Nephron progenitor cell (in vitro differentiated cells): Measurements from ENCODE around the gene RUBCNL.
A peak's percentile ranks its signal among the peaks of the same experiment; 100 is the strongest.

Experiments
- DNase-seq: peaks from one replicate; pipeline ENCODE4 v3.0.0; 2021
- H3K27ac Mint-ChIP-seq: 2 replicates; pipeline ENCODE4 v1.8.0; 2021; ENCODE audit warnings: mild to moderate bottlenecking, moderate library complexity, mixed read lengths
- H3K27me3 Mint-ChIP-seq: 2 replicates; pipeline ENCODE4 v1.8.0; 2021; ENCODE audit warnings: mild to moderate bottlenecking, low read depth, mixed read lengths; ENCODE audit not compliant: poor library complexity
- H3K36me3 Mint-ChIP-seq: 2 replicates; pipeline ENCODE4 v1.8.0; 2021; ENCODE audit warnings: low read depth, mixed read lengths
- H3K4me1 Mint-ChIP-seq: 2 replicates; pipeline ENCODE4 v1.8.0; 2021; ENCODE audit warnings: mixed read lengths
- H3K4me3 Mint-ChIP-seq: 2 replicates; pipeline ENCODE4 v1.8.0; 2021; ENCODE audit warnings: mild to moderate bottlenecking, moderate library complexity, mixed read lengths
- H3K9me3 Mint-ChIP-seq: 2 replicates; pipeline ENCODE4 v1.8.0; 2021; ENCODE audit warnings: mild to moderate bottlenecking, moderate library complexity, mixed read lengths
- TF ChIP-seq, protein P1 (sequence below): fragments of 200-600 bp; sonication (generic); IDR thresholded peaks from 2 replicates; pipeline ENCODE4 v1.5.0; 2021; ENCODE audit warnings: antibody characterized with exemption

RUBCNL gene

DNA sequence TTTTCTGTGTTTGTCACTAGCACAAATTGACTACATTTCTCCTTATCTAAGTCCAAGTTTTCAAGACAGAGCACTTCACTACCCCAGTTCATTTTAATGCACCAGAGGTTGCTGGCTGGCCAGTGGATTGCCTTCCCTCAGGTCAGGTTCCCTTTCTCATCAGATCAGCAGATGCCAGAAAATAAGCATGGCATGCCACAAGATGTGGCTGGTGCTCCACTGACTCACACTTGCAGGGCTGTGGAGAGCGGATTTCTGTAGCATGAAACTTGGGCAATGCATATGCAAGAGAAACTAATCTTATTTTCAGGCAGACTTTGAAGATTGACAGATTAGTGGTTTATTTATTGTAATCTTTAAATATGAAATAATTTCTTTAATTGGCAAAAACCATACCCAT lies 79.5 kb downstream of the RUBCNL start:
- TF ChIP-seq, protein P1, sequence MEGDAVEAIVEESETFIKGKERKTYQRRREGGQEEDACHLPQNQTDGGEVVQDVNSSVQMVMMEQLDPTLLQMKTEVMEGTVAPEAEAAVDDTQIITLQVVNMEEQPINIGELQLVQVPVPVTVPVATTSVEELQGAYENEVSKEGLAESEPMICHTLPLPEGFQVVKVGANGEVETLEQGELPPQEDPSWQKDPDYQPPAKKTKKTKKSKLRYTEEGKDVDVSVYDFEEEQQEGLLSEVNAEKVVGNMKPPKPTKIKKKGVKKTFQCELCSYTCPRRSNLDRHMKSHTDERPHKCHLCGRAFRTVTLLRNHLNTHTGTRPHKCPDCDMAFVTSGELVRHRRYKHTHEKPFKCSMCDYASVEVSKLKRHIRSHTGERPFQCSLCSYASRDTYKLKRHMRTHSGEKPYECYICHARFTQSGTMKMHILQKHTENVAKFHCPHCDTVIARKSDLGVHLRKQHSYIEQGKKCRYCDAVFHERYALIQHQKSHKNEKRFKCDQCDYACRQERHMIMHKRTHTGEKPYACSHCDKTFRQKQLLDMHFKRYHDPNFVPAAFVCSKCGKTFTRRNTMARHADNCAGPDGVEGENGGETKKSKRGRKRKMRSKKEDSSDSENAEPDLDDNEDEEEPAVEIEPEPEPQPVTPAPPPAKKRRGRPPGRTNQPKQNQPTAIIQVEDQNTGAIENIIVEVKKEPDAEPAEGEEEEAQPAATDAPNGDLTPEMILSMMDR, result no peak
- DNase-seq, result no peak
- no peaks in the 10 kb centered on the region for H3K27me3 Mint-ChIP-seq
- H3K4me1 Mint-ChIP-seq, result no peaks in the 10 kb centered on the region
- H3K36me3 Mint-ChIP-seq, result peaks cover under 1% of the 10 kb centered on the region
- H3K4me3 Mint-ChIP-seq, result no peak overlapping the region
- H3K27ac Mint-ChIP-seq, result peak overlapping the region; percentile 1
- H3K9me3 Mint-ChIP-seq, result peaks cover 33% of the 10 kb centered on the region

DNA sequence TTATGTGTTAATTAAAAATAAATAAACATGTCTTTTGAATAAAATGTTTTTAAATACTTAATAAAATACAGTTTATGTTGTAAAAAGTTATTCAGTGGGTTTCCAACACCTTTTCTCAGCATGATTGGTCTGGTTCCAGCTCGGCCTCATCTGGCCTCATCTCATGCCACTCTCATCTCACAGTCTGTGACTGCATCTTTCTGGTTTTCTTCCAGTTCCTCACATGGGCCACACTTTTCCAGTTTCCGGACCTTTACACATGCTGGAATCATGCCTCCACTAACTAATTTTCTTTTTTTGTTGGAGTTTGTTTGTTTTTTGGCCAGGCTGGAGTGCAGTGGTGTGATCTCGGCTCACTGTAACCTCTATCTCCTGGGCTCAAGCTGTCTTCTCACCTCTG lies 82.5 kb downstream of the RUBCNL start:
- TF ChIP-seq, protein P1, result no peak
- Mint-ChIP-seq H3K27ac (no peak overlapping the region), H3K9me3 (peaks cover 45% of the 10 kb centered on the region), H3K27me3 (peaks cover 4% of the 10 kb centered on the region), H3K4me3 (no peak overlapping the region), H3K4me1 (no peaks in the 10 kb centered on the region), H3K36me3 (peaks cover 4% of the 10 kb centered on the region)
- no peak for DNase-seq

DNA sequence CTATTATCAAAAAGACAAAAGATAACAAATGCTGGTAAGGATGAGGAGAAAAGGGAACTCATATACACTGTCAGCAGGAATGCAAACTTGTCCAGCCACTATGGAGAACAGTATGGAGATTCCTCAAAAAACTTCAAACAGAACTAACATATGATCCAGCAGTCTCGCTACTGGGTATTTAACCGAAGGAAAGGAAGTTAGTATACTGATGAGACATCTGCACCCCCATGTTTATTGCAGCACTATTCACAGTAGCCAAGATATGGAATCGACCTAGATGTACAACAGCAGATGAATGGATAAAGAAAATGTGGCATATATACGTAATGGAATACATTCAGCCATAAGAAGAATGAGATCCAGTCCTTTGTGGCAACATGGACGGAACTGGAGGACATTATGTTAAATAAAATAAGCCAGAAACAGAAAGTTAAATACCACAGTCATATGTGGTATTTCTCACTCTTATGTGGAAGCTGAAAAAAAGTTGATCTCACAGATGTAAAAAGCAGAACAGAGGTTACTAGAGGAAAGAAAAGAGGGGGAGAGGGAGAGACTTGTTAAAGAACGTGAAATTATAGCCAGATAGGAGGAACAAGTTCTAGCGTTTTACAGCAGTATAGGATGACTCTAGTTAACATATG lies 83.2 kb downstream of the RUBCNL start:
- peaks cover 4% of the 10 kb centered on the region for H3K36me3 Mint-ChIP-seq
- no peak for DNase-seq
- peaks cover 4% of the 10 kb centered on the region for H3K27me3 Mint-ChIP-seq
- TF ChIP-seq, protein P1, result no peak
- peaks cover 50% of the 10 kb centered on the region for H3K9me3 Mint-ChIP-seq
- no peak overlapping the region for H3K27ac Mint-ChIP-seq
- no peaks in the 10 kb centered on the region for H3K4me1 Mint-ChIP-seq
- no peak overlapping the region for H3K4me3 Mint-ChIP-seq

DNA sequence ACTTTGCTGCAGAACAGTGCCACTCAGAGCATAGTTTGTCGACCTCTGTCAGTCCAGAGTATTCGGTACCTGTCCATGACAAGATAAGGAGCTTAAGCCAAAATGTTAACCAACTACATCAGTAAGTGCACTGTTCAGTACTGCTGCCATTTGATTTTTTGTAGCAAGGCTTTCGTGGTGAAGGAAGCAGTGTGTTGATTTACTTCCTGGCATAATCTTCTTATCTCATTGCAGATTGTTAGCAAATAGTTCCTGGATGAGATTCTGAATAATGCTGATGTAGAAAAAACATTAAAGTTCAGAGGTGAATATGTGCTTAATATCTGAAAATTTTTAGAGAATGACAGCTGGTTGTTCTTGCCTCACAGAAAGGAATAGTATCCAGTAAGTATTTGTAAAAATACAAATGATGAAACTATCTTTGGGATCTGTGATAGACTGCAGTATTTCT lies 89.7 kb downstream of the RUBCNL start:
- TF ChIP-seq, protein P1, result no peak
- Mint-ChIP-seq H3K4me1 (no peaks in the 10 kb centered on the region), H3K27me3 (peaks cover 4% of the 10 kb centered on the region), H3K9me3 (peaks cover 39% of the 10 kb centered on the region), H3K36me3 (peaks cover 2% of the 10 kb centered on the region), H3K4me3 (no peak overlapping the region), H3K27ac (no peak overlapping the region)
- no peak for DNase-seq

DNA sequence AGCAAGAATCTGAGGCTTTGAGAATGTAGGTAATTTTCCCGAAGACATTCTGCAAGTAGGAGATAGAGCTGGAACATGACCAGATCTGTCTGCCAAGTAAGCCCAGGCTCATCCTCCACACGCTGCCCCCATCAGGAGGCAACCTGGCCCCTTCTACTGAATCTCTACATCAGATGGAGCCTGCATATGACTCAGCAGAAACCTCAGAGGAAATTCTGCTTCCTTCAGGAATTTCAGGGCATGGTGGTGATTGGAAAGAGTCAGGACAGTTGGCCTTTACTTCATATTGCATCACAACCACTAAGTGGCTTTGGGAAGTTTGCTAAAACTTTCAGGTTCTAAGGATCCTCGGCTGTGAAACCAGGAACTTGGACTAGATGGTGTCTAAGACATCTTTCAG lies 90.1 kb downstream of the RUBCNL start:
- H3K27ac Mint-ChIP-seq, result no peak overlapping the region
- DNase-seq, result no peak
- no peaks in the 10 kb centered on the region for H3K36me3 Mint-ChIP-seq
- H3K27me3 Mint-ChIP-seq, result peaks cover 4% of the 10 kb centered on the region
- no peak overlapping the region for H3K4me3 Mint-ChIP-seq
- no peaks in the 10 kb centered on the region for H3K4me1 Mint-ChIP-seq
- TF ChIP-seq, protein P1, result no peak
- peaks cover 35% of the 10 kb centered on the region for H3K9me3 Mint-ChIP-seq

DNA sequence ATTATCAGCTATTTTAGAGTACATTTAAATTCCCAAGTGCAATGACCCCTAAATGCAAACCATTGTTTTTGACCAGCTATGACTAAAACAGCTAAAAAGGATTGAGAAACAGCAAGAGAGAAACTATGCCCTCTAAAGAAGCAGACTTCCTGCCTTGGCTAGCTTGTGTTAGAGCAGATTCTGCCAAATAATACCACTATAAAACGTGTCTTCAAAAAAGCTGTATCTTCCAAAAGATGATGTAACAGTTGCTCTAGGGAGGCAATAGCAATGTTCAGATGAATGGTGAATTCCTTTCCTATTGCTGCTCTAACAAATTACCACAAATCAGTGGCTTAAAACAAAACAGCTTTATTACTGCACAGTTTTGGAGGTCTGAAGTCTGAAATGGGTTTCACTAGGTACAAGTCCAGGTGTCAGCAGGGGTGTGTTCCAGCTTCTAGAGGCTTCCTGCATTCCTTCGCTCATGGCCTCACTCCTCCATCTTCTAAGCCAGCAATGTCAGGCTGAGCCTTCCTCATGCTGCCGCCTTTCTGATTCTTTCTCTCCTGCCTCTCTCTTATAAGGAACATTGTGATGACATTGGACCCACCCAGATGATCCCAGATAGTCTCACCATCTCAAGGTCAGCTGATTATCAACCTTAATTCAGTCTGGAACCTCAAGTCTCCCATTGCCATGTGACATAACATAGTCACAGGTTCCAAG lies 90.8 kb downstream of the RUBCNL start:
- Mint-ChIP-seq H3K36me3 (no peaks in the 10 kb centered on the region), H3K4me1 (no peaks in the 10 kb centered on the region), H3K9me3 (peaks cover 30% of the 10 kb centered on the region), H3K27ac (no peak overlapping the region), H3K27me3 (peaks cover 4% of the 10 kb centered on the region), H3K4me3 (no peak overlapping the region)
- TF ChIP-seq, protein P1, result no peak
- DNase-seq, result no peak
